Measurements from ENCODE around the gene TMED7.

TMED7 gene

GRCh38 chr5:115579216-115579615 is 46.6 kb downstream of the TMED7 start:
- no peak for DNase-seq

- no peak for DNase-seq
These were observed 47.2 kb downstream of the TMED7 start for GRCh38 chr5:115578657-115579056.

GRCh38 chr5:115577741-115578140 is 48.1 kb downstream of the TMED7 start:
- DNase-seq, result no peak

GRCh38 chr5:115577329-115577728 is 48.5 kb downstream of the TMED7 start:
- no peak for DNase-seq

GRCh38 chr5:115575167-115576070 is 50.4 kb downstream of the TMED7 start:
- no peak for DNase-seq

- DNase-seq, result no peak
These were observed 52.7 kb downstream of the TMED7 start for GRCh38 chr5:115573133-115573532.

- DNase-seq, result no peak
These were observed 54.4 kb downstream of the TMED7 start for GRCh38 chr5:115571441-115571878.

GRCh38 chr5:115568668-115569067 is 57.2 kb downstream of the TMED7 start:
- DNase-seq, result no peak

- no peak for DNase-seq
These were observed 60.6 kb downstream of the TMED7 start for GRCh38 chr5:115565233-115565632.
